Endodermal cell (in vitro differentiated cells): ENCODE data around the gene COA3. TPM values are rescaled to one million over a fixed set of nuclear protein-coding genes. Genes with fewer than 3 reads are reported as not detected.

Source experiments
- DNase-seq: peaks from one replicate; pipeline ENCODE4 v3.0.0-alpha.2; 2017
- H3K27ac ChIP-seq: 2 replicates; pipeline ENCODE4 v1.5.1; 2013; ENCODE audit warnings: mild to moderate bottlenecking, low read depth, low read length, moderate library complexity
- H3K27me3 ChIP-seq: 2 replicates; pipeline ENCODE4 v1.6.1; 2013; ENCODE audit warnings: mild to moderate bottlenecking, low read length, moderate library complexity; ENCODE audit not compliant: insufficient read depth, control insufficient read depth, poor library complexity, severe bottlenecking
- H3K36me3 ChIP-seq: 2 replicates; pipeline ENCODE4 v1.7.0; 2013; ENCODE audit warnings: mild to moderate bottlenecking, low read length, moderate library complexity; ENCODE audit not compliant: control insufficient read depth, insufficient read depth
- H3K4me1 ChIP-seq: one replicate; pipeline ENCODE4 v1.7.0; 2013; ENCODE audit warnings: low read length; ENCODE audit not compliant: control insufficient read depth, insufficient read depth
- H3K4me3 ChIP-seq: 2 replicates; pipeline ENCODE4 v1.5.1; 2013; ENCODE audit warnings: mild to moderate bottlenecking, low read length, moderate library complexity
- H3K9ac ChIP-seq: 2 replicates; pipeline ENCODE4 v1.6.1; 2013; ENCODE audit warnings: mild to moderate bottlenecking, low read length, moderate library complexity; ENCODE audit not compliant: poor library complexity, severe bottlenecking; ENCODE audit errors: extremely low read depth
- H3K9me3 ChIP-seq: 2 replicates; pipeline ENCODE4 v1.6.1; 2013; ENCODE audit warnings: mild to moderate bottlenecking, low read length, moderate library complexity; ENCODE audit not compliant: control insufficient read depth
- H3K27ac Mint-ChIP-seq: 2 replicates; pipeline ENCODE4 v1.8.0; 2020; ENCODE audit warnings: mixed read lengths
- H3K27me3 Mint-ChIP-seq: 2 replicates; pipeline ENCODE4 v1.8.0; 2021; ENCODE audit warnings: mild to moderate bottlenecking, mixed read lengths; ENCODE audit not compliant: insufficient read depth
- H3K36me3 Mint-ChIP-seq: 2 replicates; pipeline ENCODE4 v1.8.0; 2020; ENCODE audit warnings: low read depth, mixed read lengths
- H3K4me1 Mint-ChIP-seq: 2 replicates; pipeline ENCODE4 v1.8.0; 2020; ENCODE audit warnings: mixed read lengths
- H3K4me3 Mint-ChIP-seq: 2 replicates; pipeline ENCODE4 v1.8.0; 2020; ENCODE audit warnings: mild to moderate bottlenecking, moderate library complexity, mixed read lengths
- H3K9me3 Mint-ChIP-seq: 2 replicates; pipeline ENCODE4 v1.8.0; 2020; ENCODE audit warnings: mild to moderate bottlenecking, mixed read lengths
- CTCF ChIP-seq: fragments of 200-600 bp; sonication (generic); conservative IDR thresholded peaks from 2 replicates; pipeline ENCODE4 v1.5.0; 2021; ENCODE audit warnings: antibody characterized with exemption, mild to moderate bottlenecking
- WGBS, 2 experiments: methylation state at CpG; one replicate each; pipeline versions ENCODE4 v1.1.5 to v1.1.7; 2013; ENCODE audit warnings: missing lambda C conversion rate in 2 of 2, mixed read lengths in 1 of 2; ENCODE audit not compliant: insufficient coverage in 1 of 2, insufficient read length in 1 of 2; 5-methylcytosine and 5-hydroxymethylcytosine counted together
- total RNA-seq, 2 donors: library from RNA; stranded (reverse); fragmentation: NEBNext Ultra II Directional in 1 of 2; extraction: Animal tissue kit (Norgen Biotek cat#: 25700) in 1 of 2; gene quantifications; 2 replicates in 1 of 2; 3 replicates in 1 of 2; pipeline ENCODE4 v1.2.1, GENCODE V29; 2021

The COA3 gene
- total RNA-seq, 2 donors from 2014 or later: 64.6 to 67.8 TPM

GRCh38 chr17:42803074-42803883 is 4.8 kb upstream of the COA3 start:
- no peak for TF ChIP-seq CTCF

GRCh38 chr17:42798011-42798382 is 507 bp downstream of the COA3 start:
- Histone ChIP-seq H3K27ac (no peak overlapping the region), H3K9me3 (no peaks in the 10 kb centered on the region), H3K4me1 (no peaks in the 10 kb centered on the region), H3K9ac (peak overlapping the region; percentile 54), H3K36me3 (no peaks in the 10 kb centered on the region), H3K27me3 (no peaks in the 10 kb centered on the region), H3K4me3 (peak overlapping the region; percentile 91)
- H3K27ac Mint-ChIP-seq: peak overlapping the region; percentile 85
- H3K4me3 Mint-ChIP-seq: peak overlapping the region; percentile 87
- no peak for DNase-seq
- H3K9me3 Mint-ChIP-seq: peaks cover 6% of the 10 kb centered on the region
- 55 to 78% methylated on average over 4 to 7 of the region's 10 CpGs for WGBS, 2 experiments
- H3K36me3 Mint-ChIP-seq: peaks cover 20% of the 10 kb centered on the region
- H3K4me1 Mint-ChIP-seq: peaks cover 22% of the 10 kb centered on the region
- H3K27me3 Mint-ChIP-seq: peaks cover 22% of the 10 kb centered on the region
- TF ChIP-seq CTCF: no peak

More at GRCh38 chr17:42803074-42803883, 4.8 kb upstream of the COA3 start:
- H3K9ac ChIP-seq: peak overlapping the region; percentile 36
- H3K4me1 ChIP-seq: peaks cover 3% of the 10 kb centered on the region
- peak overlapping the region; percentile 83 for H3K27ac Mint-ChIP-seq
- no peaks in the 10 kb centered on the region for H3K9me3 ChIP-seq
- WGBS, 2 experiments: 40 to 85% methylated on average over 1 to 2 of the region's 2 CpGs
- H3K27ac ChIP-seq: no peak overlapping the region
- peaks cover 22% of the 10 kb centered on the region for H3K27me3 Mint-ChIP-seq
- H3K4me1 Mint-ChIP-seq: peaks cover 24% of the 10 kb centered on the region
- no peaks in the 10 kb centered on the region for H3K27me3 ChIP-seq
- H3K4me3 ChIP-seq: peak overlapping the region; percentile 71
- no peaks in the 10 kb centered on the region for H3K36me3 ChIP-seq
- peak; percentile 68 for DNase-seq
- H3K9me3 Mint-ChIP-seq: peaks cover 4% of the 10 kb centered on the region
- H3K4me3 Mint-ChIP-seq: no peak overlapping the region
- H3K36me3 Mint-ChIP-seq: peaks cover 6% of the 10 kb centered on the region

GRCh38 chr17:42797067-42798007 is 1.2 kb downstream of the COA3 start:
- TF ChIP-seq CTCF: no peak
- Mint-ChIP-seq H3K9me3 (peaks cover 6% of the 10 kb centered on the region), H3K4me1 (peaks cover 16% of the 10 kb centered on the region), H3K36me3 (peaks cover 20% of the 10 kb centered on the region), H3K27ac (peak overlapping the region; percentile 13), H3K27me3 (peaks cover 23% of the 10 kb centered on the region), H3K4me3 (peak overlapping the region; percentile 87)
- Histone ChIP-seq H3K4me1 (no peaks in the 10 kb centered on the region), H3K27ac (no peak overlapping the region), H3K4me3 (peak overlapping the region; percentile 91), H3K27me3 (no peaks in the 10 kb centered on the region), H3K9ac (peak overlapping the region; percentile 54), H3K9me3 (no peaks in the 10 kb centered on the region), H3K36me3 (no peaks in the 10 kb centered on the region)
- whole genome bisulfite sequencing, 2 experiments: 93 to 98% methylated on average over 7 to 10 of the region's 10 CpGs
- DNase-seq: no peak
